ENCODE results near the gene SLC41A2. TPM values are rescaled to one million over a fixed set of nuclear protein-coding genes. Genes with fewer than 3 reads are reported as not detected.

Gene SLC41A2
- total RNA-seq, 3 donors from 2014 or later = 4.3 to 8.3 (median 6.3) TPM

- Mint-ChIP-seq H3K36me3 (ENCODE audit: insufficient read depth) (no peaks in the 10 kb centered on the region), H3K27me3 (ENCODE audit: low read depth) (no peaks in the 10 kb centered on the region), H3K4me3 (no peak overlapping the region), H3K9me3 (no peaks in the 10 kb centered on the region), H3K4me1 (ENCODE audit: low read depth) (no peaks in the 10 kb centered on the region)
- no peak for DNase-seq
- ATAC-seq = no peak
Measured at GRCh38 chr12:104974626-104975290, 16.7 kb upstream of the SLC41A2 start.

DNA sequence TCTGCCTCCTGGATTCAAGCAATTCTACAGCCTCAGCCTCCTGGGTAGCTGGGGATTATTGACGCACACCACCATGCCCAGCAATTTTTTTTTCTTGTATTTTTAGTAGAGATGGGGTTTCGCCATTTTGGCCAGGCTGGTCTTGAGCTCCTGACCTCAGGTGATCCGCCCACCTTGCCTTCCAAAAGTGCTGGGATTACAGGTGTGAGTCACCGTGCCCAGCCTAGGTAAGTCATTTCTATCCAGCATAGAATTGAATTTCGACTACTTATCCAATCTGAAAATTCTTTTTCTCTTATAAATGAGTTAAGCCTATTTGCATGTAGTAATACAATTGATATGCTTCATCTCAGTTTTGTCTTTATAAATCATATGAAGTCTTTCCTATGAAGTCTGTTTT is 15.2 kb upstream of the SLC41A2 start:
- Mint-ChIP-seq H3K4me3 (no peak overlapping the region), H3K9me3 (no peaks in the 10 kb centered on the region), H3K4me1 (ENCODE audit: low read depth) (no peaks in the 10 kb centered on the region), H3K27me3 (ENCODE audit: low read depth) (no peaks in the 10 kb centered on the region), H3K36me3 (ENCODE audit: insufficient read depth) (no peaks in the 10 kb centered on the region)
- ATAC-seq = no peak
- no peak for DNase-seq

DNA sequence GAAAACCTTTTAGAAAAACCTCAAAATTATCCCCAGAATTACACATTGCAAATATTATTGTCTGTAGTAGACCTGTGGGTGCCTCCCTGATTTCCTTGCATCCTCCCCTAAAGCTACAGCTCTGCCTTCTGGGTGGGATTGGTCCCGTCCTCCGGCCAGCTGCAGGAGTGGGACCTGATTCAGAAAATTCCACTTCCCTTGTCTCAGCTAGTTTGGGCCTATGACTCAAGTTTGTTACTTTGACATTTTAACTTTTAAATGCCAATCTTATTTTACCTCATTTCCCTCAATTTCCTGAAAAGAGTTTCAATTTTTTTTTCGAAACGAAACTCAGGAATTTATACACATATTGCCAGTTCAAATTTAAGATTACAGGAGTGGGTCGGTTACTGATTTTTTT is 13.2 kb upstream of the SLC41A2 start:
- DNase-seq (no peak), ATAC-seq (no peak)
- H3K36me3 Mint-ChIP-seq (ENCODE audit: insufficient read depth) = no peaks in the 10 kb centered on the region
- no peaks in the 10 kb centered on the region for H3K4me1 Mint-ChIP-seq (ENCODE audit: low read depth)
- H3K4me3 Mint-ChIP-seq = no peak overlapping the region
- no peaks in the 10 kb centered on the region for H3K27me3 Mint-ChIP-seq (ENCODE audit: low read depth)
- no peaks in the 10 kb centered on the region for H3K9me3 Mint-ChIP-seq

DNA sequence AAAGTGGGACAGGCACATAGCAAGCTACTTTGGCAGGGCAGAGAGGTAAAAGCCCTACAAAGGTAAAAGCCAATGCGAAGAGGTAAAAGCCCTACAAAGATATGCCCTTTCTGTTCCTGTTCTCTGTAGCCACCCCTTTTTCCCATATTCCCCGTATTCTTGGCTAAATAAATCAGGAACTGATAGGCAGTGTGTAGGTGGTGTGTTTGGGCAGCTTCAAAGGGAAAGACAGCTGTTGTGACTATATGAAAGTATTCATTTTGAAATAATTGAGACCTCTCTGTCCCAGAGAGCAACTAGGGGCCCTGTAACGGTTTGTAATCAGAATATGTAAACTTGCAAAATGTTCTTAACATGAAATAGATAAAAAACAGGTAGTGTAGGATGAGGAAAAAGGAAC is 11.3 kb upstream of the SLC41A2 start:
- no peaks in the 10 kb centered on the region for H3K4me1 Mint-ChIP-seq (ENCODE audit: low read depth)
- DNase-seq (no peak), ATAC-seq (no peak)
- H3K27me3 Mint-ChIP-seq (ENCODE audit: low read depth) = peaks cover 5% of the 10 kb centered on the region
- H3K4me3 Mint-ChIP-seq = no peak overlapping the region
- H3K36me3 Mint-ChIP-seq (ENCODE audit: insufficient read depth) = no peaks in the 10 kb centered on the region
- no peaks in the 10 kb centered on the region for H3K9me3 Mint-ChIP-seq

DNA sequence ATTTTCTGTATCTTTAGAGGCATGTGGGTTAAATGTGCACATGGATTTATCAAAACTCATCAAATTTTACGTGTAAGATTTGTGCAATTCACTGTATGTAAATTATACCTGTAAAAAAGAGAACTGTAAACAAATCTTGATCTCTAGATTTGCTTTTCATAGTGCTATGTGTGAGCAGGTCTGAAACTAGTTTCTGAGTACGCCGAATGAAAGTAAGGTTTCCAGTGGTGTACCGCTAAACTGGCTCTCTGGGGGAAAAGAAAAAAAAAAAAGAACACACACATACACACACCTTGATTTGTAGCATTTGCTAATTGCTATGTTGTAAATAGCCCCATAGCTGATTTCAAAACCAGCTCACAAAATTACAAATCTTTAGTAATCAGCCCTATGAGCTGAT is 8.6 kb upstream of the SLC41A2 start:
- peaks cover 13% of the 10 kb centered on the region for H3K27me3 Mint-ChIP-seq (ENCODE audit: low read depth)
- no peak for ATAC-seq
- H3K4me1 Mint-ChIP-seq (ENCODE audit: low read depth) = no peaks in the 10 kb centered on the region

DNA sequence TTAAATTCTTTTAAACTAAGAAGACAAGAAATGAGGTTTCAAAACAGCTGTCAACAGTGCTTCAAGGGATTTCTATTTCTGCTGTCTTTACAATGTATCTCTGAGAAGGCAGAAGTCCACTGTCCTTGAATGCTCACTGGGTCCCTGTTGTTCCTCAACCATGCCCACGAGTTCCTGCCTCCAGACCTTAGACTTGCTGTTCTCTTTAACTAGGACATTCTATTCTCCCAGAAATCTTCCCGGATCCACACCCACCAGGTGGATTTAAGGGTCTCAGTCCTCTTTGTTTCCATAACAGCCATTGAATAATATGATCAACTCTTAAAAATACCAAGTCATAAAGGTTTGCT is 6.7 kb upstream of the SLC41A2 start:
- Mint-ChIP-seq H3K4me1 (ENCODE audit: low read depth) (no peaks in the 10 kb centered on the region), H3K27me3 (ENCODE audit: low read depth) (peaks cover 15% of the 10 kb centered on the region), H3K4me3 (no peak overlapping the region), H3K9me3 (no peaks in the 10 kb centered on the region), H3K36me3 (ENCODE audit: insufficient read depth) (no peaks in the 10 kb centered on the region)
- DNase-seq (no peak), ATAC-seq (no peak)

More for the DNA sequence above, 8.6 kb upstream of the SLC41A2 start:
- H3K9me3 Mint-ChIP-seq = no peaks in the 10 kb centered on the region
- no peak for DNase-seq
- no peak overlapping the region for H3K4me3 Mint-ChIP-seq
- H3K36me3 Mint-ChIP-seq (ENCODE audit: insufficient read depth) = no peaks in the 10 kb centered on the region

GRCh38 chr12:104964167-104964855 is 6.2 kb upstream of the SLC41A2 start:
- ATAC-seq (no peak), DNase-seq (no peak)
- peaks cover 15% of the 10 kb centered on the region for H3K27me3 Mint-ChIP-seq (ENCODE audit: low read depth)
- H3K9me3 Mint-ChIP-seq = no peaks in the 10 kb centered on the region
- no peak overlapping the region for H3K4me3 Mint-ChIP-seq
- no peaks in the 10 kb centered on the region for H3K36me3 Mint-ChIP-seq (ENCODE audit: insufficient read depth)
- peaks cover 4% of the 10 kb centered on the region for H3K4me1 Mint-ChIP-seq (ENCODE audit: low read depth)

DNA sequence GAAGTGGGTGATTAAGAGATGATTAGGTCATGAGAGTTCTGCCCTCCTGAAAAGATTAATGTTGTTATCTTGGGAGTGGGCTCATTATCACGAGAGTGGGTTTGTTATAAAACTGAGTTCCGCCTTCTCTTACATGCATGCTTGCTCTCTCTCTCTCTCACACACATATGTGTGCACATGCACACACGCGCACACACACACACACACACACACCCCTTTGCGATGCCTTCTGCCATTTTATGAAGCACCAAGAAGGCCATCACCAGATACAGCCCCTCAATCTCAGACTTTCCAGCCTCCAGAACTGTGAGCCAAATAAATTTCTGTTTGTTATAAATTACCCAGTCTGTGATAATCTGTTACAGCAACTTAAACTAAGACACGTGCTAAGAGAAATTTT is 5.7 kb upstream of the SLC41A2 start:
- no peak for ATAC-seq
- H3K9me3 Mint-ChIP-seq = no peaks in the 10 kb centered on the region
- no peak overlapping the region for H3K4me3 Mint-ChIP-seq
- H3K4me1 Mint-ChIP-seq (ENCODE audit: low read depth) = peaks cover 9% of the 10 kb centered on the region
- H3K27me3 Mint-ChIP-seq (ENCODE audit: low read depth) = peaks cover 15% of the 10 kb centered on the region
- H3K36me3 Mint-ChIP-seq (ENCODE audit: insufficient read depth) = no peaks in the 10 kb centered on the region
- DNase-seq = no peak

GRCh38 chr12:104960464-104960863 is 2.4 kb upstream of the SLC41A2 start:
- Mint-ChIP-seq H3K4me1 (ENCODE audit: low read depth) (peaks cover 20% of the 10 kb centered on the region), H3K9me3 (no peaks in the 10 kb centered on the region)
- ATAC-seq = no peak

GRCh38 chr12:104959335-104959841 is 1.3 kb upstream of the SLC41A2 start:
- ATAC-seq = no peak
- Mint-ChIP-seq H3K4me3 (peak overlapping the region; percentile 89), H3K36me3 (ENCODE audit: insufficient read depth) (no peaks in the 10 kb centered on the region), H3K9me3 (no peaks in the 10 kb centered on the region), H3K4me1 (ENCODE audit: low read depth) (peaks cover 20% of the 10 kb centered on the region), H3K27me3 (ENCODE audit: low read depth) (peaks cover 11% of the 10 kb centered on the region)
- no peak for DNase-seq

More at GRCh38 chr12:104960464-104960863, 2.4 kb upstream of the SLC41A2 start:
- no peak for DNase-seq
- H3K36me3 Mint-ChIP-seq (ENCODE audit: insufficient read depth) = no peaks in the 10 kb centered on the region
- no peak overlapping the region for H3K4me3 Mint-ChIP-seq
- peaks cover 15% of the 10 kb centered on the region for H3K27me3 Mint-ChIP-seq (ENCODE audit: low read depth)

DNA sequence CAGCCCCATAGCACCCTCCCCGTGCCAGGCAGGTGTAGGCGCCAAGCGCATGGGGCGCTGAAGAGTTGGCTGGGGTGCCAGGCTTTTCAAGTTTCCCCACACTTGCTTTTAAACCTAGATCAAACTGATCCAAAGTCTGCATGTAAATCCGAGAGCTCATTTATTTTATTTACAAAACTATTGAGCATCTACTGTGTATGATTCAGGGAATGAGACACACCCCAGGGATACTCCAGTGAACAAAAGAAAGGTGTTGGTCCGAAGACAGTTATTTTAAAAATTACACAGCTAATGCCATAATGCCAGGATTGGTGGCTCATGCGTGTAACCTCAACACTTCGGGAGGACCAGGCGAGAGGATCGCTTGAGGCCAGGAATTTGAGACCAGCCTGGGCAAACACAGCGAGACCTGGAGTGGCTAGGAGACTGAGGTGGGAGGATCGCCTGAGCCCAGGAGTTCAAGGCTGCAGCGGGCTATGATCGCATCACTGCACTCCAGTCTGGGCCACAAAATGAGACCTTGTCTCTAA is 780 bp upstream of the SLC41A2 start:
- Mint-ChIP-seq H3K27me3 (ENCODE audit: low read depth) (peaks cover 11% of the 10 kb centered on the region), H3K4me1 (ENCODE audit: low read depth) (peaks cover 20% of the 10 kb centered on the region), H3K36me3 (ENCODE audit: insufficient read depth) (no peaks in the 10 kb centered on the region), H3K9me3 (no peaks in the 10 kb centered on the region), H3K4me3 (peak overlapping the region; percentile 89)
- ATAC-seq (no peak), DNase-seq (no peak)

- Mint-ChIP-seq H3K4me3 (peak overlapping the region; percentile 84), H3K36me3 (ENCODE audit: insufficient read depth) (no peaks in the 10 kb centered on the region), H3K27me3 (ENCODE audit: low read depth) (peaks cover 5% of the 10 kb centered on the region), H3K9me3 (no peaks in the 10 kb centered on the region), H3K4me1 (ENCODE audit: low read depth) (peaks cover 20% of the 10 kb centered on the region)
- ATAC-seq (peak; percentile 46 to 50), DNase-seq (peak; percentile 28)
Measured at GRCh38 chr12:104957719-104958000, 430 bp downstream of the SLC41A2 start.

GRCh38 chr12:104956870-104957718 is 996 bp downstream of the SLC41A2 start:
- Mint-ChIP-seq H3K27me3 (ENCODE audit: low read depth) (peaks cover 2% of the 10 kb centered on the region), H3K9me3 (no peaks in the 10 kb centered on the region), H3K4me3 (peak overlapping the region; percentile 84), H3K36me3 (ENCODE audit: insufficient read depth) (no peaks in the 10 kb centered on the region), H3K4me1 (ENCODE audit: low read depth) (peaks cover 20% of the 10 kb centered on the region)
- peak in 1 of 2 donors; percentile 8 for ATAC-seq
- no peak for DNase-seq

DNA sequence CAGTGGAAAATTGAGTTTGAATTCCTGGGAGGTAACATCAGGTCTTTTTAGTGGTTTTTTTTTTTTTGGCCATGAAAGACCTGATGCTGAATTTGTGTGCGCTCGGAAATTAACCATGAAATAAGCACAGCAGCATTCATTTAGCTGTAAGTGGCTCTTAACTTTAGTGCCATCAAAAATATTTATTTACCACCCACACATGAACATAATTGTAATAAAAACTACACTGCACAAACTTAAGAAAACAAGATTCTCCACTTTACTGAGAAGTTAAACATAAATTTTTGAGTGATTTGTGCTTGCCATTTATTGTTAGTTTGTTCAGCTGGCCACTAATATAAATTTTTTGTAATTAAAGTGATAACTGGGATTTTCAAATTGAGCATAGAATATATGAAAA is 2.4 kb downstream of the SLC41A2 start:
- H3K9me3 Mint-ChIP-seq = no peaks in the 10 kb centered on the region
- H3K4me1 Mint-ChIP-seq (ENCODE audit: low read depth) = peaks cover 20% of the 10 kb centered on the region
- DNase-seq = no peak
- H3K27me3 Mint-ChIP-seq (ENCODE audit: low read depth) = peaks cover under 1% of the 10 kb centered on the region
- ATAC-seq = no peak
- no peaks in the 10 kb centered on the region for H3K36me3 Mint-ChIP-seq (ENCODE audit: insufficient read depth)
- no peak overlapping the region for H3K4me3 Mint-ChIP-seq

All from activated T-cell treated with anti-CD3 and anti-CD28 coated beads, Interleukin-2, amount 50 U/mL, for 4 hours (primary cell).